GM21360 (cell line): ENCODE data around the gene PBX3.
"Not testable (repeated sequence)": the region's sequence is repeated elsewhere in the genome, so short reads cannot be mapped to it uniquely, and the experiment has no call there.

ENCODE experiments used
- ATAC-seq: cut with Tn5 transposase; IDR thresholded peaks from one replicate; pipeline ENCODE4 v1.9.1; 2021; ENCODE audit warnings: mild to moderate bottlenecking, moderate library complexity; ENCODE audit not compliant: unreplicated experiment

The PBX3 gene

DNA sequence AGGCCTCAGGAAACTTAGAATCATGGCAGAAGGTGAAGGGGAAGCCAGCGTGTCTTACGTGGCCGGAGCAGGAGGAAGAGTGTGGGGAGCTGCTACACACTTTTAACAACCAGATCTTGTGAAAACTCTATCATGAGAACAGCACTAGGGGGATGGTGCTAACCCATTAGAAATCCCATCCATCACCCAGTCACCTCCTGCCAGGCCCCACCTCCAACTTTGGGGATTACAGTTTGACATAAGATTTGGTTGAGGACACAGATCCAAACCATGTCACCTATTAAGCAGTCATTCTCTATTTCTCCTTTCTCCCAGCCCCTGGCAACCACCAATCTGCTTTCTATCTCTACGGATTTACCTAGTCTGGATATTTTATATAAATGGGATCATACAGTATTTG is 26.9 kb downstream of the PBX3 start:
- ATAC-seq, result no peak

DNA sequence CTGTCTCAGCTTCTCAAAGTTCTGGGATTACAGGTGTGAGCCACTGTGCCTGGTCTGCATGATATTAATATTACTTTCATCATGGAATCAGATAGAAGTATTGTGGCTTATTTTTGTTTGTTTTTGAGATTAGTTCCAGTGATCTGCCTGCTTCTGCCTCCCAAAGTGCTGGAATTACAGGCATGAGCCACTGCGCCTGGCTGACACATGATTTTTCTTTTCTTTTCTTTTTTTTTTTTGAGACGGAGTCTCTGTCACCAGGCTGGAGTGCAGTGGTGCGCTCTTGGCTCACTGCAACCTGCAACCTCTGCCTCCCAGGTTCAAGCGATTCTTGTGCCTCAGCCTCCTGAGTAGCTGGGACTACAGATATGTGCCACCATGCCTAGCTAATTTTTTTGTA is 29.6 kb downstream of the PBX3 start:
- not testable (repeated sequence) for ATAC-seq

DNA sequence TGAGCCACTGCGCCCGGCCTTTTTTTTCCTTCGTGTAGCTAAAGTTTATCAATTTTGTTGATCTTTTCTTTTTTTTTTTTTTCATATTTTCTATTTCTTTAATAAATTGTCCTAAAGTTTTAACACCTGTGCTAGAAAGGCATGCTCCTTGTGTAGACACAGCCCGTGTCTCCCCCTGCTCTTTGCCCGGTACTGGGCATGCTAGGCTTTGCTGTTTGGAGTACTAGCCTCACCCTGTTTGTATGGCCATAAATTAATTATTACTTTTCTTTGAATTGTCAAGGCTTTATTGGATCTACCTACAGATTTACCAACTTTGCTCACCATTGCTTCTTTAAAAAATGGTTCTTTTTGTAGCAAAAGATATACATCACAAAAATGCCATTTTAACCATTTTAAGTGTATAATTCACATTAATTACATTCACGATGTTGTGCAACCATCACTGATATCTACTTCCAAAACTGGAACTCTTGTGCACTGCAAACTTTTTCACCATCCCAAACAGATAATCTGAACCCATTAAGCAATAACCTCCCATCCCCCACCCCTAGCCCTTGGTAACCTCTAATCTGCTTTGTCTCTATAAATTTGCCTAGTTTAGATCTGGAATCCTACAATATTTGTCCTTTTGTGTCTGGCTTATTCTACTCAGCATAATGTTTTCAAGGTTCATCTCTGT is 31.5 kb downstream of the PBX3 start:
- not testable (repeated sequence) for ATAC-seq

DNA sequence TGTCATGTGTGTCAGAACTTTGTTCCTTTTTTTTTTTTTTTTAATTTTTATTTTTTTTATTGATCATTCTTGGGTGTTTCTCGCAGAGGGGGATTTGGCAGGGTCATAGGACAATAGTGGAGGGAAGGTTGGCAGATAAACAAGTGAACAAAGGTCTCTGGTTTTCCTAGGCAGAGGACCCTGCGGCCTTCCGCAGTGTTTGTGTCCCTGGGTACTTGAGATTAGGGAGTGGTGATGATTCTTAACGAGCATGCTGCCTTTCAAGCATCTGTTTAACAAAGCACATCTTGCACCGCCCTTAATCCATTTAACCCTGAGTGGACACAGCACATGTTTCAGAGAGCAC is 32.0 kb downstream of the PBX3 start:
- ATAC-seq, result not testable (repeated sequence)

DNA sequence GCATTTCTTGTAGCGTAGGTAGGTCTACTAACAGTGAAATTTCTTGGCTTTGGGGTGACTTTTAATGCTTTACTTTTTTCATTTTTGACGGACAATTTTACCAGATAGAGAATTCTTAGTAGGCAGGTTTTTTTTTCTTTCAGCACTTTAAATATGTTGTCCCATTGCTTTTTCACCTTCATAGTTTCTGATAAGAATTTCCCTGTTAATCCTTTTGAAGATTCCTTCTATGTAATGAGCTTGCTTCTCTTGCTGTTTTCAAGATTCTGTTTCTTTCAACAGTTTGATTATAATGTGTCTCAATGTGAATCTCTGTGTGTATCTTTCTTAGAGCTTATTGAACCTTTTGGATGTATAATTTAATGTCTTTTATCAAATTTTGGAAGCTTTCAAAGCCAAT is 35.5 kb downstream of the PBX3 start:
- ATAC-seq, result no peak

DNA sequence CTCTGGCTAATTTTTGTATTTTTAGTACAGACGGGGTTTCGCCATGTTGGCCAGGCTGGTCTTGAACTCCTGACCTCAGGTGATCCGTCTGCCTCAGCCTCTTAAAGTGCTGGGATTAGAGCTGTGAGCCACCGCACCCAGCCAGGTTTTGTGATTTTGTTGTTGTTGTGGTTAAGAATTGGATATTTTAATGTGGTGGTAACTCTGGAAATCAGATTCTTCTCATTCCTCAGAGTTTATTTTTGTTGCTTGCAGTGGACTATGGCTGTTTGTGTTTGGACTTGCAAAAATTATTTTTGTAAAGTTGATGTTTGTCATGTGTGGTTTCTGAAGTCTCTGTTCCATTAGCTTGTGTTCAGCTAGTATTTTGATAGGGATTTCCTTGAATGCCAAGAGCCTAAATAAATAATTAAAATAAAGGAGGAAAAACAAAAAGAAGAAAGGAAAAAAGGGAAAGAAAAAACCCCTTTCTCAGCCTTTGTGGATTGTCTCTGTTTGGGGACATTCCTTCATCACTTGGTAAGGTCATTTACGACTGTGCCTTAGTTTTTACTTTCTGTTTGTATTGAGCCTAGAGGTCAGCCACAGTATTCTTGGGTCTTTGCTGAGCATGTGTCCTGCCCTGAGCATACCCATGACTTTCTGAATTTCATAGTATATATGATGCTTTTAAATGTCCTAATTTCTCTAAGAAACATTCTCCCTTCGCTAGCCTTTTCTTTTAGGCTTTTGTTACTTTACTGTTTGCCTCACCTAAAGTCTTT is 37.3 kb downstream of the PBX3 start:
- ATAC-seq, result no peak

DNA sequence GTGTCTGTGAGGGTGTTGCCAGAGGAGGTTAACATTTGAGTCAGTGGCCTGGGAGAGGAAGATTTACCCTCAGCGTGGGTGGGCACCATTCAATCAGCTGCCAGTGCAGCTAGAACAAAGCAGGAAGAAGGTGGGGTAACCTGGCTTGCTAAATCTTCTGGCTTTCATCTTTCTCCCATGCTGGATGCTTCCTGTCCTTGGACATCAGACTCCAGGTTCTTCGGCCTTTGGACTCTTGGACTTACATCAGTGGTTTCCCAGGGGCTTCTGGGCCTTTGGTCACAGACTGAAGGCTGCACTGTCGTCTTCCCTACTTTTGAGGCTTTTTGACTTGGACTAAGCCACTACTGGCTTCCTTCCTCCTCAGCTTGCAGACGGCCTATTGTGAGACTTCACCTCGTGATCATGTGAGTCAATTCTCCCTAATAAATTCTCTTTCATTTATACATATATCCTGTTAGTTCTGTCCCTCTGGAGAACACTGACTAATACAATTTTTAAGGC is 38.1 kb downstream of the PBX3 start:
- no peak for ATAC-seq

DNA sequence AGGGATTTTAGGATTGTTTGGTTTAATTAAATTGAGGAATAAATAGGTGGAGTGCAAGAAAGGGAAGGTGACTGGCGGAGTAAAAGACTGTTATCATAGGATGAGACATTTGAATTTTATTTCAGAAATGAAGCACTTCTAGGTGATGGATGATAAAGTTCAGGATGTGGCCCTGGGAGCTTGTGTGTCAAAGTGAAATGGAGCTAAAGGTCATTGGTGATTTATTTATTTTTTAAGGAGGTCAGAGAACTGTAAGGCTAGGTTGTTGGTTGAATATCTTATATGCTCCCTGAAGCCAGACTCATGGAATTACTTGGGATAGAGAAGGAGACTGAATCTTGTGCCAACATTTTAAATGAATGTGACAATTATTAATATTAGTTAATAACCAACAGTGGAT is 40.5 kb downstream of the PBX3 start:
- no peak for ATAC-seq

DNA sequence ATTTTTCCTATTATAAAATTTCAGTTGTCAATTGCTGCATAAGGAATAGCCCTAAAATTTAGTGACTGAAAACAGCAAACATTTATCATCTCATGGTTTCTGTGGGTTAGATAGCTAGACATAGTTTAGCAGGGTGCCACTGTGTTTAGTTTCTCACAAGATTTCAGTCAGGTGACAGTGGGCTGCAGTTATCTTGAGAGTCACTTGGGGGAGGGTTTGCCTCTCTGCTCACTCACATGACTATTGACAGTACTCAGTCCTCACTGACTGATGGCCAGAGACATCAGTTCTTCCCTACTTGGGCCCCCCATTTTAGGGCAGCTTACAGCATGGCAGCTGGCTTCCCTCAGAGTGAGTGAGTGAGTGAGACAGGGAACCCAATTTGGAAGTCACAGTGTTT is 42.0 kb downstream of the PBX3 start:
- ATAC-seq, result no peak

DNA sequence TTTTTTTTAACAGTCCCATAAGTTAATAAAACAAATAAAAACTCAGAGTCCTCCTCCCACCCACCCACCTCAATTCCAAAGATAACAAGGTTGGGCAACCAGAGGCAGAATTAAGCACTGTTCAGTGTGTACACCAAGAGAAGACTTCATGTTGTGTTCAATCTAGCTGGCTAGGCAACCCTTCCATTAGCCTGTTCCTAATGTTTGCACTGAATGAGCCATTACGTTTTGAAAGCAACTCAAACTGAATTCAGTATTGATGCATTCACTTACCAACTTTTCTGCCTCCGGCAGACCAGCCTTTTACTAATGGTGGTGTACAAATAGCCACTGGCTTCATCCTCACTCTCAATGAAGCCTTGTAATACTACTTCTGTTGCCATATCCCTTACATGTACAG is 47.5 kb downstream of the PBX3 start:
- ATAC-seq, result no peak

DNA sequence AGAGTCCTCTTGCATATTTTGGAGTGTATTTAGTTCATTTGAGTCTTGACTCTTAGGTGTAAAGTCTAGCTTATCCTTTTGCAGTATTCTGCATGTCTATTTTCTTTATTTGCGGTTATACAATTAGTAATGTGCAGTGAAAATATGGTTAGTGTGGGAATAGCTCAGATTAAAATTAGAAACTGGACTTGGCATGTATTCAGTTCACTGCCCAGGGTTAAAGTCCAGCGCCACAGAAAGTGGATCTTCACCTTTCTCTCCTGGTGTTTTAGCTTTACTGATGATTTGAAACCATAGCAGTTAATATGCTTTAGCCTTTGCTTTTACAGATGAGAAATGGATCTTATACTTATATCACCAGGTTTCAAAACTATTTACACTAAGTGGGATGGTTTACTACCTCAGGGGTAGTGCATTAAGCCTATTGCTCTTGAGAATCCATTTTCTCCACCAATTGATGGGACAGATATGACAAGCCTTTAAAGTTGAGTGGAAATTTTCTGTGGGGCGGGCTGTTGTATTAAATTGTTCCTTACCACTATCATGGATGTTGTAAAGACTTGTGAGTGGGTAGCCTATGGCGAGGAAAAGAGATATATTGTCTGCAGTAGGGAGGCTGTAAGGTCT is 48.9 kb downstream of the PBX3 start:
- no peak for ATAC-seq

DNA sequence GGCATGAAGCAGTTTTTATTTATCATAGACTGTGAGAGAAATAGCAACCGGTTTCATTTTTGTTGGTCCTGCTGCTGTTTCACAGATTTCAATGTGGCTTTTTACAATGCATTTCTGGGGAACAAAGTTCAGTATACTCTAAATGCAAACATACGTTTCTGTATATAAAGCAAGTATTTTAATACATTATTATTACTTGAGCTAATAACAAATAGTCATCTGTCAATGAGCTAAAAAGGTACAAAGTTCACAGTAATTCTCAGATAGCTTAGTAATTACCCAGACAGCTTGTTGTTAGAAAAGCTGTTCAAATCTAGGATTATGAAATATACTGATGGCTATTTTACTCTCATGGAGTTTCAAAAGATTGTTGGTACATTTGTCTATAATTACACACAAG is 50.8 kb downstream of the PBX3 start:
- no peak for ATAC-seq

DNA sequence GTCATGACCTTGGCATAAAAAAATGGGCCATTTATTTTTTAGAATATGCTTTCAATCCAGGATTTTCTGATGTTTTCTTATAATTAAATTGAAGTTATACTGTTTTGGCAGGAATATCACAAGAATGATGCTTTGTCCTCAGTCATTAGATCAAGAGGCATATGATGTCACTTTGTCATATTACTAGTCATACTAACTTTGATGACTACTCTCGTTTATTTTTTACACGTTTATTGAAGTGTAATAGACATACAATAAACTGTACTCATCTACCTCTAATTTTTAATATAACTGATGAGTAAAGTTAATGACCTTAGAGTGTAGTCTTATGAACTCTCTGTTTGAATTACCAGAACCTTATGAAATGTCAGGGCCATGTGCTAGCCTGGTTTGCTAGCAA is 56.4 kb downstream of the PBX3 start:
- ATAC-seq, result no peak

DNA sequence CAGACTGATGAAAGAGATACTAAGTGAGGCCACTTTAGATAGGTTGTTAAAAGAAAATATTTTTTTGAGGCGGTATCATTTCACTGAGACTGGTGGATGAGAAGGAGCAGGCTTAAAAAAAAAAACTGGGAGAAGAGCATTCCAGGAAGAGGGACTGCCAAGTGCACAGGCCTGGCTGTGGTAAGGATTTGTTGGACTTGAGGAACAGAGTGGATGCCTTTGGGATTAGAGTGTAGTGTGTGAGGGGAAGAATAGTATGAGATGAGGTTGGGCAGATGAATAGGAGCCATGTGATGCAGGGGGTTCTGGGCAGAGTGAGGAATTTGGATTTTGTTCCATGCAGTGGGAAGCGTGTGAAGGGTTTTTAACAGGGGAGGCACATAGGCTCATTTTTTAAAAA is 57.9 kb downstream of the PBX3 start:
- ATAC-seq, result no peak

DNA sequence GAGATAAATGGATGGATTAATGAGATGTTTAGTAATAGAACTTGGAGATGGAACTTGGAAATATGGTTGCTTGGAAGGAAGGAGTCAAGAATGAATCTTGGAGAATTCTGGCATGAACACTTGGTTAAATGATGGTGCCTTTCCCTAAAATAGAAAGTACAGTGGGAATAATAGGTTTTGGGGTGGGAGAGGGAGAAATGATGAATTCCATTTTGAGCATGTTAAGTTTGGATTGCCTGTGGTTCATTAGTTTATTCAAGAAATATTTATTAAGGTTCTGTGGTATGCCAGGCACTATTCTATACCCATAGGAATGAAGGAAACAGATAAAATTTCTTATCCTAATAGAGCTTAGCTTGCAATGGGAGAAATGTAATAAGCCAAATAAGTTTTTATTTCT is 58.4 kb downstream of the PBX3 start:
- ATAC-seq, result no peak

DNA sequence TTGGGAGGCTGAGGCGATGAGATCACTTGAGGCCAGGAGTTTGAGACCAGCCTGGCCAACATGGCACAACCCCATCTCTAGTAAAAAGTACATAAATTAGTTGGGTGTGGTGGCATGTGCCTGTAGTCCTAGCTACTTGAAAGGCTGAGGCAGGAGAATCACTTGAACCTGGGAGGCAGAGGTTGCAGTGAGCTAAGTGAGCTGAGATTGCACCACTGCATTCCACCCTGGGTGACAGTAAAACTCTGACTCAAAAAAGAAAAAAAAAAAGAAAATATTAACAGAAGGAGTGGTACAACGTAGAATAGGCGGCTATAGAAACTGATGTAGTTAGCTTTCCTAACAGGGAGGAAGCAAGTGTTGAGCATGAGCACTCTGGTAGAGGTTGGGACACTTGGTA is 59.9 kb downstream of the PBX3 start:
- ATAC-seq, result no peak

DNA sequence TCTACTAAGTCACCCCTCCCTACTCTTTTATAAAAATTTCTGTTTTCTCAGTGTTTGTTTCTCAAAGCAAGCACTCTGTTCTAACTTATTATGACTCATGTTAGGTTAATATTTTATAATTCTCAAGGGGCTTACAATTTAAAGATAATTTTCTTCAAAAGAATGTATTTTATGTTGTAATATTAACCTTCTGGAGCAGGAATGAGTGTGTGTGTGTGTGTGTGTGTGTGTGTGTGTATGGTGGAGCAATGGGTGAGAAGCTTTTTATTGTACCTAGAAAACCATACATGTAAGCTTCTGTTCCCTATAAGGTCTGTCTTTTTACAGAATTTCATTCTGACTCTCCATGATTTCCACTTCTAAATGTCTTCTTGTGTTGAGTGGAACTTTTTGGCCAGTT is 63.0 kb downstream of the PBX3 start:
- ATAC-seq, result no peak

DNA sequence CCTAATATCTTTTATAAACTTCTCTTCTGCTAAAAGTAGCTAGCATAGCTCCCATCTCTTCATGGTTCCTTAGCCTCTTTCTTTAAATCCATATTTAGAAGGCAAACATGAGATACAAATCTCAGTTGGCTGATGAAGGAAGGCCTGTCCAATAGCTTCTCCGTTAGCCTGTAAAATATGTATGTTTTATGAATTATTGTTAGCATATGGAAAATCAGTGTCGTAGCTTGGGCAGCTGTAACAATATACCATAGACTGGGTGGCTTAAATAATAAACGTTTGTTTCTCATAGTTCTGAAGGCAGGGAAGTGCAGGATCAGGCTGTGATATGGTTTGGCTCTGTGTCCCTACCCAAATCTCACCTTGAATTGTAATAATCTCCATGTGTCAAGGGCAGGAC is 63.8 kb downstream of the PBX3 start:
- ATAC-seq, result no peak

DNA sequence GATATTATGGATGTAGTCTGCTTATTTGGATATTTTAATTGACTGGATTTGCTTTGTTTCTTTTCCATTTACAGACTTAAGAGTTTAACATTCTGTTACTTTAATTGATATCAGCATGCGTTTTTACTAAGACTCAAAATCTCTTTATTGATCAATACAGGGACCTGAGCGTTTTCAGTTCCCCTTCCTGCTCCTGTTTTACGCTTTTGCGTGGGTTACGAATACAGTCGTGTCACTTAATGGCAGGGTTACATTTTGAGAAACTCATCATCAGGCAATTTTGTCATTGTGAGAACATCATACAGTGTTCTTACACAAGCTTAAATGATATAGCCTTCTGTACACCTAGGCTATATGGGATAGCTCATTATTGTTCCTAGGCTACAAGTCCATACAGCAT is 65.2 kb downstream of the PBX3 start:
- no peak for ATAC-seq

DNA sequence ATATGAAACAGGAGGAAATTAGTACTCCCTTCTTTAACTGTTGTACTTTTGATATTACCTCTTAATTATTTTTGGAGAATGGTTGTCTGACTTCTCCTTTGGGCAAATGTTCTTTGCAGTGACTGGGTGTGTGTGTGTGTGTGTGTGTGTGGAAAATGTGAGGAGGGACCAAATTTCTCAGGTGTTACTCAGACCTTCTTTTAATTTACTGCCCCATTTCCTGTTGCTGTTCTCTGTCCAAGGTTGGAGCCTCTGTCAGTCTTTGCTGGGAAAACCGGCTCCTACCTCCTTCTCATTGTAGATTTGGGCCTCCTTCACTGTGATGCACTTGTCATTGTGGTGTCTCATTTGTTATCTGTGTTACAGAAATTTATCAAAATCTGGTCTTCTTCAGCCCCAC is 68.4 kb downstream of the PBX3 start:
- ATAC-seq, result no peak

DNA sequence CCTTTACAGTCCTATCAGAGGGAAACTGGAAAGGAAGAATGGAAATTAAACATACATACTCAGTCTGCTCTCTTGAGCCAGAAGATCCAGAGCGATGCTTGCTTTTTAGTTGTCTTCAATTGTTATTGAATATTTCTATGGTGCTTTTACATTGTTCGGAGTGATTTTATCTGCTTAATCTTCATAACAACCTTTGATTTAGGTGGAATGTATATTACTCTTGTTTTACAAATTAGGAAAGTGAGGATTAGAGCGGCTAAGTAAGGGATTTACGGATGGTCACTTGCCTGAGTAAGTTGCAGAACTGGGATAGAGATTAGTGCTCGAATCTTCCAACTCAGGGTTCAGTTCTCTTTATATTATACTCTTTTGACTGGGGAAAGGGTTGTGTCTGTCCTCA is 69.1 kb downstream of the PBX3 start:
- ATAC-seq, result no peak

DNA sequence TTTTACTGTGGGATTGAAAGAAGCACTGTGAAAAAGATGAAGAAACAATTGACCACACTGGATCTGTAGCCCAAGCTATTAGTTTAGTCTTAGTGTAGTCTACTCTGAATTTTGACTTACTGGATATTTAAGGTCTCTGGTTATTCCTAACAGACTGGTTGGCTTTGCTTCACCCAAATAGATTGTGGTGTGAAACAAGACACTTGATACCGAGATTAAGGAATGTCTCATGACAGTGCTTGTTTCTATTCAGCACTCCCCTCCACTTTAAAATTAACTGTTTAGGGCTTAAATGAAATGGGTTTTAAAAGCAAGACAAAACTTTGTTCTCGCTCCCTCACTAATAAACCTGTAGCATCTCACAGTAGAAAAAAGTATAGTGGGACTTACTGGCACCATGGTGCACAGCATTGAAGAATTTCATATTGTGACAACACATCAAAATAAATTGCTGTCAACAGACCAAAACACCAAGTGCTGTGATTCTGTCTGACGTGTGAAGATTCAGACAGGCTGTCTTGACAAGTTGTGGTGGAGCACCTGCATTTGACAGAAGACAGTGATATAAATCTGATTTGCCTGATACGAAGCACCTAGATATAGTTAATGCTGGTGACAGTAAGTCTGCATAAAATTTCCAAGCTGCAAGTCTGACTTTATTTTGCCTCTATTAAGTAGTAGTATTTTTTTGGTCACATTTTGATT is 73.1 kb downstream of the PBX3 start:
- no peak for ATAC-seq
